ENCODE data around the gene CIT.

- TF ChIP-seq POLR2AphosphoS5 (IDR thresholded peaks at IDR 0.05; ENCODE audit: low read depth, low read length) (no peak), POLR2A (IDR thresholded peaks at IDR 0.05; ENCODE audit: low read depth, low read length) (no peak), TAF1 (IDR thresholded peaks at IDR 0.05; ENCODE audit: low read depth, low read length) (no peak), SPI1 (IDR thresholded peaks at IDR 0.05; ENCODE audit: low read depth, low read length) (no peak), PAX5 (IDR thresholded peaks at IDR 0.05; ENCODE audit: insufficient read depth, low read length, severe bottlenecking) (no peak), POU2F2 (IDR thresholded peaks at IDR 0.05; ENCODE audit: low read depth, low read length) (no peak)
Observed at GRCh38 chr12:119683413-119683812, 193.7 kb downstream of the CIT start.

Data from GM12891 (cell line).